ENCODE results near the gene LRRC49.

- no peak for TF ChIP-seq CTCF (IDR thresholded peaks at IDR 0.05; ENCODE audit: low read depth, low read length)
- no peak for TF ChIP-seq EZH2phosphoT487 (IDR thresholded peaks at IDR 0.05; ENCODE audit: low read depth)
Measured at GRCh38 chr15:70853973-70854665, 38.5 kb upstream of the LRRC49 start, which contains the start of gene LARP6.
